GM12864 (cell line): ENCODE measurements around the gene NINL.
"Not testable (repeated sequence)": the region's sequence is repeated elsewhere in the genome, so short reads cannot be mapped to it uniquely, and the experiment has no call there.

Experiments
- DNase-seq: peaks from one replicate; pipeline ENCODE4 v3.0.0-alpha.2; 2011; ENCODE audit warnings: low read depth
- H3K4me3 ChIP-seq: 2 replicates; pipeline ENCODE4 v1.5.1; 2011; ENCODE audit warnings: mild to moderate bottlenecking, low read depth, low read length, control low read depth
- CTCF ChIP-seq: IDR thresholded peaks from 2 replicates; pipeline ENCODE4 v1.5.1; 2011; ENCODE audit warnings: low read depth, mild to moderate bottlenecking, moderate library complexity, low read length, control low read depth, inconsistent platforms; ENCODE audit errors: missing control alignments

NINL gene

DNA sequence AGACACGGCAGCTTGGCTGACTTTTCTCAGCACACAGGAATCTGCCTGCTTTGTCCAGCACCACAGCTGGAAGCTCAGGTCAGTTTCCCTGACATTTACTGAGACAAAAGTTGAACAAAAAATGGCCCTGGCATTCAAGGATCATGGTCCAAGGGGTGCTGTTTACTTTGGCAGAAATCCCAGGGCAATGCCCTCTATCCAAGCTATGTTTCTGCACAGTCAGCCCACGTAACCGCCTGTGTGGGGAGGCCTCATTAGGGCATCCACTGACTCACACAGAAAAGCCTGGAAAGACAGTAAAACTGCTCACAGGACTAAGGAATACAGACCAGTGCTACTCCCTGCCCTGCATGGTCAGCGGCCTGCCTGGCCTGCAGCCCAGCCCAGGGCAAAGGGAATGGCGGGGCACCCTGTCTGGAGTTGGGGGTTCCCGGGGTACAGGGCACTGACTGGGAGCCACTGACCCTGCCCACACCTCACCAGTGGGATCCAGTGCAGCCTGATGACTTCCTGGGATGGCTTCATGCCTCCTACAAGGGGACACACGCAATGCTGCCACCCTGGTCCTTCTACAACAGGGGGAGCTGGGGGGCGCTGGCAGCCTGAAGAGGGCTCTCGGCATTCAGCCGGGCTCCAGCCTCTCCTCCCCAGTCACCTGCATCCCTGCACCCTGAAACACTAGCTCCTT is 77.1 kb downstream of the NINL start:
- no peak for TF ChIP-seq CTCF
- no peak overlapping the region for H3K4me3 ChIP-seq
- no peak for DNase-seq

GRCh38 chr20:25507385-25508082 is 77.8 kb downstream of the NINL start:
- no peak overlapping the region for H3K4me3 ChIP-seq
- no peak for DNase-seq
- no peak for TF ChIP-seq CTCF

- H3K4me3 ChIP-seq = no peak overlapping the region
- no peak for DNase-seq
- no peak for TF ChIP-seq CTCF
Observed at GRCh38 chr20:25504366-25505135, 80.8 kb downstream of the NINL start.

DNA sequence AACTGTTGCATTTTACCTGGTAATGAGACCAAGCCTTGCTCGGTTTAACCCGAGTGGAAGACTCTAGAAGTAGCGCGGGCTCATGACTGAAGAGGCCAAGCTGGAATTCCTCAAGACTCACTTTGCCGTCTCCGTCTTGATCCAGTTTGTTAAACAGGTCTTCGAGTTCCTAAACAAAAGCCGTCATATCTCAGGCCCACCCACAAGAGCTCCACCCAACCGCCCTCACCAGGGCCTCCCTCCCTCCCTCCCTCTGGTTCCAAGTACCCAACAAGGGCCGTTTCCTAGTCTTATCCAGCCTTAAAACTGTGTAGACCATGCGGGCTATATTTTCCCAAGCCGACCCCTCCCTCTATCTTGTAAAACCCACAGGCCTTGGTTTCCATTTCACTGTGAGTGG is 81.4 kb downstream of the NINL start:
- no peak for DNase-seq
- H3K4me3 ChIP-seq = no peak overlapping the region
- no peak for TF ChIP-seq CTCF

DNA sequence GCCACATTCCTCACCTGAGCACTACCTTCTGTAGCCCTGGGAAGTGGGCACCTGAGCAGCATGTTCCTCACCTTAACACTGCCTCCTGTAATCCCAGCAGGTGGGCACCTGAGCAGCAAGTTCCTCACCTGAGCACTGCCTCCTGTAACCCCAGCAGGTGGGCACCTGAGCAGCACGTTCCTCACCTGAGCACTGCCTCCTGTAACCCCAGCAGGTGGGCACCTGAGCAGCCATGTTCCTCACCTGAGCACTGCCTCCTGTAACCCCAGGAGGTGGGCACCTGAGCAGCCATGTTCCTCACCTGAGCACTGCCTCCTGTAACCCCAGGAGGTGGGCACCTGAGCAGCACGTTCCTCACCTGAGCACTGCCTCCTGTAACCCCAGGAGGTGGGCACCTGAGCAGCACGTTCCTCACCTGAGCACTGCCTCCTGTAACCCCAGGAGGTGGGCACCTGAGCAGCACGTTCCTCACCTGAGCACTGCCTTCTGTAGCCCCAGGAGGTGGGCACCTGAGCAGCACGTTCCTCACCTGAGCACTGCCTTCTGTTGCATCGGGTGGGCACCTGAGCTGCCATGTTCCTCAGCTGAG is 82.2 kb downstream of the NINL start:
- DNase-seq, H3K4me3 ChIP-seq: not testable (repeated sequence)

- no peak for TF ChIP-seq CTCF
- no peak for DNase-seq
- no peak overlapping the region for H3K4me3 ChIP-seq
Observed at GRCh38 chr20:25500880-25501351, 84.4 kb downstream of the NINL start.

GRCh38 chr20:25499855-25500434 is 85.4 kb downstream of the NINL start:
- no peak overlapping the region for H3K4me3 ChIP-seq
- TF ChIP-seq CTCF = no peak

More at GRCh38 chr20:25499855-25500434, 85.4 kb downstream of the NINL start:
- no peak for DNase-seq
